ENCODE results near the gene IGFBP5.

GRCh38 chr2:216741223-216741593 is 45.9 kb upstream of the IGFBP5 start:
- TF ChIP-seq EZH2 (IDR thresholded peaks at IDR 0.05; ENCODE audit: insufficient read depth, poor library complexity, severe bottlenecking) (no peak), EZH2phosphoT487 (IDR thresholded peaks at IDR 0.05; ENCODE audit: insufficient read depth, low read depth) (no peak)
